LNCaP clone FGC (cell line): Measurements from ENCODE around the gene ERICH6B.
A peak's percentile ranks its signal among the peaks of the same experiment; 100 is the strongest.

Source experiments
- DNase-seq: peaks from one replicate; pipeline ENCODE4 v3.0.0-alpha.2; 2011; ENCODE audit warnings: low read depth
- H3K4me3 ChIP-seq: 2 replicates; pipeline ENCODE4 v1.5.1; 2011; ENCODE audit warnings: mild to moderate bottlenecking, low read depth, low read length, control low read depth
- TF ChIP-seq, protein P1 (sequence below): IDR thresholded peaks from 2 replicates; pipeline ENCODE4 v1.5.1; 2012; ENCODE audit warnings: mild to moderate bottlenecking; ENCODE audit not compliant: control insufficient read depth, insufficient read depth; ENCODE audit errors: extremely low read depth

ERICH6B gene

DNA sequence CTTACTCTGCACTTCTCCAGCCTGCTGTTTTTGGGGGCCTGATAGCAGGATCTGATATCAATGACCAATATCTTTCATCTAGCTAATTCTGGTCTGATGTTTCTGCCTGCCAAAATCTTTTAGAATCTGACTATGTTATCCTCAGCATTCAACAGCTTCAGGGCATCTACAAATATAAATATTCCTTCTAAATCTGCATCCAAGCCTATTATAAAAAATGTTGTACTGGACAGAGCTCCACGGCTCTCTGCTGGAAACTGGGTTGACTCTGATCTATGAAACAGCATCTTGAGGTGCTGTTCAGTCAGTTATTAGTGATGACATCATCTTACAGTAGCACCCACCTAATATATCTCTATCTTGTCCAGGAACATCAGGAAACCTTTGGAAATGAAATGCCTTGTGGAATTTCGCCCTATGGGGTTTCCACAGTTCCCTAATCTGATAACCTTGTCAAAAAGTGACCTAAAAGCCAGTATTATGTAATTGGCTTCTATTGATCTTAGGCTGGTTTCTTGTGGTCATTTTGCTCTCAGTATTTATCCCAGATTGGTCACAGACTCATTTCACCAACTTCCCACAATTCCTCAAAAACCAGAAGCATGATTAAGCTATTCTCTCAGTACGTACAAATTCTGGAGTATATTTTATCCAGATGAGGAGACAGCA is 33.0 kb downstream of the ERICH6B start:
- TF ChIP-seq, protein P1, sequence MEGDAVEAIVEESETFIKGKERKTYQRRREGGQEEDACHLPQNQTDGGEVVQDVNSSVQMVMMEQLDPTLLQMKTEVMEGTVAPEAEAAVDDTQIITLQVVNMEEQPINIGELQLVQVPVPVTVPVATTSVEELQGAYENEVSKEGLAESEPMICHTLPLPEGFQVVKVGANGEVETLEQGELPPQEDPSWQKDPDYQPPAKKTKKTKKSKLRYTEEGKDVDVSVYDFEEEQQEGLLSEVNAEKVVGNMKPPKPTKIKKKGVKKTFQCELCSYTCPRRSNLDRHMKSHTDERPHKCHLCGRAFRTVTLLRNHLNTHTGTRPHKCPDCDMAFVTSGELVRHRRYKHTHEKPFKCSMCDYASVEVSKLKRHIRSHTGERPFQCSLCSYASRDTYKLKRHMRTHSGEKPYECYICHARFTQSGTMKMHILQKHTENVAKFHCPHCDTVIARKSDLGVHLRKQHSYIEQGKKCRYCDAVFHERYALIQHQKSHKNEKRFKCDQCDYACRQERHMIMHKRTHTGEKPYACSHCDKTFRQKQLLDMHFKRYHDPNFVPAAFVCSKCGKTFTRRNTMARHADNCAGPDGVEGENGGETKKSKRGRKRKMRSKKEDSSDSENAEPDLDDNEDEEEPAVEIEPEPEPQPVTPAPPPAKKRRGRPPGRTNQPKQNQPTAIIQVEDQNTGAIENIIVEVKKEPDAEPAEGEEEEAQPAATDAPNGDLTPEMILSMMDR, result no peak
- DNase-seq, result no peak
- H3K4me3 ChIP-seq, result no peak overlapping the region

DNA sequence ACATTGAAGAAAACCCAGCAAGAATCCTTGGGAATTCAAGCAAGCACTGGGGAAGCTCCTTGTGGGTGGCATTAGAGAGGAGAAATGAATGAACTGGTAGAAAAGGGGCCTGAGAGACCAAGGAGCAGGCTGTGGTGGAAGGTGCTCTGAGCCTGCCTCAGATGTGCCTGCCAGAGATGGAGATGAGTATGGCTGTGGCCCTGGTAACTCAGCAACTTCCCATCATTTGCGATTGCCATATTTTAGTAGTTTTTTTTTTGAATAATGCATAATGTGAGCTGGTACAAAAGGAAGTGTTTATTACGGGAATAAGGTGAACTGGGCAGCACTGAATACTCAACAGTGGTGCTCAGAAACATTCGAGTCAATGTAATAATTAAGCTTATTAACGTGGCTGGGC is 39.1 kb downstream of the ERICH6B start:
- H3K4me3 ChIP-seq, result no peak overlapping the region
- DNase-seq, result no peak
- TF ChIP-seq, protein P1, result no peak

DNA sequence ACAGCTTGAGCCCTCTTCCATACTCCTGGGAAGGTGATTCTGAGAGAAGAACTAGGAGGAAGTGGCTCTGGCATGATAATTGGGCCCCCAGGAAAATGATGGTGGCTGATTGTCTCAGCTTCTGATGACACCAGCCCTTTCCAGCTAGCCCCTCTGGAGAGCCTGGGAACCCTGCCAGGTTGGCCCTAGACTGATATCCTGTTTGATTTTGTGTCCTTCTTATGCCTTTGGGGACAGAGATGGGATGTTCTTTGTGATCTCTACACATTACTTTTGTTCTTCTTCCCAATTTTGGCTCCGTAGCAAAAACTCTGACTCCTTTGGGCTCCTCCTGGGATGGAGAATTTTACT is 39.7 kb downstream of the ERICH6B start:
- no peak for DNase-seq
- H3K4me3 ChIP-seq, result no peak overlapping the region
- TF ChIP-seq, protein P1, result no peak

DNA sequence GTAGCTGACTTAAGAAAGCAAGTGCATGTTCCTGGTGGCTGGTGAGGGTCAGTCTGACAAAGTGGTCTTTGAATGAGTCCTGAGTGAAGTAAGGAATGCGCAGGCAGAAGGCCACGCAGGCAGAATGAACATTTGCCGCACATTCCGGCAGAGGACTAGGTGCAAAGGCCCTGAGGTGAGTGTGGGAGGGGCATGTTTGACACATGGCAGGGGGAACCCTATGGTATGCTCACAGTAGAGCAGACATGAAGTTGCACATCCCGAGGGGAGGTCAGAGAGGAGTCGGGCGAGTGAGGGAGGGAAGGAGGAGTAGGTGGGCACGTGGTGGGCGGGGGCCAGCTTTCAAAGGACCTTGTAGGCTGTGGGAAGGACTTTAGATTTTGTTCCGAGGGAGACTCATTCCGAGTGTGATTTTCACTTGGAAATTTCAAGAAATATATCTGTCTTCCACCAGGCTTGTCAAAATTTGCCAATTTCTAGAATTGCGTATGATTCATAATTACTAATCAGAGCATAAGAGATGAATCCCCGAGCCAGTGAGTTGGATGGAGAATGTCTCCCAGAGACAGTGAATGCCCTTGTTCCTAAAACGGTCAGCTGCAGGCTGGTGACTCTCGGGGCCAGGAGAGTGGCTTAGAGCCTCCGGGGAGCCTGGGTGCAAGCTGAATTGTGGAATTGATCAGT is 40.3 kb downstream of the ERICH6B start:
- no peak for DNase-seq
- TF ChIP-seq, protein P1, result no peak
- H3K4me3 ChIP-seq, result no peak overlapping the region

DNA sequence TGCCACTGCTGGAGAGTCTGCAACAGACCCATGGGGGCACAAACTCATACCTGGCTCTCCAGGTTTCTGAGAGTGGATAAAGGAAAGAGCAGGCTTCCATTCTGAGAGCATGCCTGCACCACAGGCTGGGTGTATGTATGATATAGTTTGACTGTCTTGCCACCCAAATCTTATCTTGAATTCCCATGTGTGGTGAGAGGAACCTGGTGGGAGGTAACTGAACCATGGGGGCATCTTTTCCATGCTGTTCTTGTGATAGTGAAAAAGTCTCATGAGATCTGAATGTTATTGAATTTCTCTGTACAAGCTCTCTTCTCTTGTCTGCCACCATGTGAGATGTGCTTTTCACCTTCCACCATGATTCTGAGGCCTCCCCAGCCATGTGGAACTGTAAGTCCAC is 50.2 kb downstream of the ERICH6B start:
- no peak for DNase-seq
- TF ChIP-seq, protein P1, result no peak
- H3K4me3 ChIP-seq, result no peak overlapping the region

DNA sequence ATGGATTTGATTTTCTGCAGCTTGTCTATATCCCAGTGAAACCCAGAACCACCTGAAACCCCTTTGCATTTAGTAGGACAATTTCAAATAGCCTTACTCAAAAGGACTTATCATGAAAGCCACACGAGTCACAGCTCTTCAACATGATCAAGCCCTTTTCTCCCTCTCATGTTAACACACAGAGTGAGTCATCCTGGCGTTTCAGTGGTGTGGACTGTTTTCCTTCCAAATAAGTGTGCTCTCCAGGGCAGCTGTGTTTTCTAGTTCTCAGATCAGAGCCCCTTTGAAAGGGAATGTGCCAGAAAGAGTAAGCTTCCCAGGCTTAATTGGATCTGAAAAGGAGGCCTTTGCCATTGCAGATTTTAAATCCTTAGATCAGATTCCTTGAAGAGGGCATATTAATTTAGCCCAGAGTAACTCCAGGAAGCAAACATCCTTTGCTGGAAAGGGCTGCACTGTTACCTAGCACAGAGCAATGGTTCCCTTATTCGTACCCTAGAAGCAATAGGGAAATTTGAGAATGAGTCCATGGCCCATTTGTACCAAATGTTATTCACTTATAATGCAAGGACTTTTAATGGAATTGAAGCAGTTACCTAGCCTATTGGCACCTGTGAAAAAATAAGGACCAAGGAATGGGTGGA is 51.3 kb downstream of the ERICH6B start:
- TF ChIP-seq, protein P1, result no peak
- no peak overlapping the region for H3K4me3 ChIP-seq
- no peak for DNase-seq

DNA sequence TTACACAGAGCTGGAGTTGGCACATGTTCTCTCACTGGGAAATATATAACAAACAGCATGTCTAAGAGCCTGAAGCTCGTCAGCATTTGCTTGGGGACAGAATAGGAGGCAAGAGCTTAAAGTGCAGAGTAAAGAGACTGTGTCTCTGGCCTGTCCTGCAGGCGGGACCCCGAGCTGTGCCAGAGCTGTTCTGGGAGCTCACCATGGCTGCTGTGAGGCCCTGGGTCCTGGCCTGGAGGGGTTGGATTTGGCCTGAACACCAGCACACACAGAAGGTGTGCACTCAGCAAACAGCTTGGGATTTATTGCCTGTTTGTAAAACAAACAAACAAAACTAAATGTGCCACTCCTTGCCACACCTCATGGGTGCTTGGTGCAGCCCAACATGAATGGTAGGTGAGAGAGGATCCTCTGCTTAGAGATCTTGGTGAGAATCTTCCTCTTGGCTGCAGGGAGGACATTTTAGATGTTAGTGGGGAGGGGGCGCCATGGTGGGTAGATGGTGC is 60.9 kb downstream of the ERICH6B start:
- no peak overlapping the region for H3K4me3 ChIP-seq
- peak; percentile 40 for DNase-seq
- TF ChIP-seq, protein P1, result no peak
